Measurements from ENCODE around the gene ABCD3.
"Not testable (repeated sequence)": the region's sequence is repeated elsewhere in the genome, so short reads cannot be mapped to it uniquely, and the experiment has no call there.

Gene ABCD3

GRCh38 chr1:94416901-94417727 is 1.1 kb upstream of the ABCD3 start:
- DNase-seq, result no peak

- DNase-seq, result no peak
Measured at GRCh38 chr1:94417728-94417977, 536 bp upstream of the ABCD3 start.

- DNase-seq, result no peak
Measured at GRCh38 chr1:94418664-94419655, 771 bp downstream of the ABCD3 start.

- no peak for DNase-seq
Measured at GRCh38 chr1:94422115-94422820, 4.1 kb downstream of the ABCD3 start.

GRCh38 chr1:94425821-94426484 is 7.8 kb downstream of the ABCD3 start:
- peak; percentile 20 for DNase-seq

GRCh38 chr1:94426485-94426870 is 8.3 kb downstream of the ABCD3 start:
- not testable (repeated sequence) for DNase-seq

- DNase-seq, result no peak
Measured at GRCh38 chr1:94428441-94428840, 10.3 kb downstream of the ABCD3 start.

GRCh38 chr1:94428927-94429528 is 10.8 kb downstream of the ABCD3 start:
- not testable (repeated sequence) for DNase-seq

- DNase-seq, result not testable (repeated sequence)
Measured at GRCh38 chr1:94430066-94430465, 11.9 kb downstream of the ABCD3 start.

GRCh38 chr1:94433866-94434265 is 15.7 kb downstream of the ABCD3 start:
- no peak for DNase-seq

- DNase-seq, result no peak
Measured at GRCh38 chr1:94434365-94435045, 16.3 kb downstream of the ABCD3 start.

GRCh38 chr1:94438692-94439276 is 20.6 kb downstream of the ABCD3 start:
- DNase-seq, result peak; percentile 41

- no peak for DNase-seq
Measured at GRCh38 chr1:94440088-94440487, 21.9 kb downstream of the ABCD3 start.

- DNase-seq, result not testable (repeated sequence)
Measured at GRCh38 chr1:94443067-94443466, 24.9 kb downstream of the ABCD3 start.

GRCh38 chr1:94444819-94445218 is 26.6 kb downstream of the ABCD3 start:
- DNase-seq, result not testable (repeated sequence)

- DNase-seq, result not testable (repeated sequence)
Measured at GRCh38 chr1:94445733-94446132, 27.5 kb downstream of the ABCD3 start.

GRCh38 chr1:94446177-94446576 is 28.0 kb downstream of the ABCD3 start:
- not testable (repeated sequence) for DNase-seq

- DNase-seq, result not testable (repeated sequence)
Measured at GRCh38 chr1:94448741-94449140, 30.6 kb downstream of the ABCD3 start.

- DNase-seq, result no peak
Measured at GRCh38 chr1:94456736-94457135, 38.5 kb downstream of the ABCD3 start.

GRCh38 chr1:94462606-94463005 is 44.4 kb downstream of the ABCD3 start:
- no peak for DNase-seq

- DNase-seq, result no peak
Measured at GRCh38 chr1:94463056-94463764, 45.0 kb downstream of the ABCD3 start.
